PFSK-1 (cell line): ENCODE results near the gene SPTB.

Experiments used
- FOXP2 ChIP-seq: optimal IDR thresholded peaks from 2 replicates; pipeline ENCODE3; 2011; ENCODE audit warnings: borderline replicate concordance, control low read depth, inconsistent platforms; ENCODE audit not compliant: insufficient read depth; ENCODE audit errors: extremely low read length, extremely low read depth
- POLR2AphosphoS5 ChIP-seq: IDR thresholded peaks from 2 replicates; pipeline ENCODE4 v1.6.1; 2012; ENCODE audit warnings: low read depth, mild to moderate bottlenecking, control low read depth, low read length, moderate library complexity
- REST ChIP-seq, 2 experiments: IDR thresholded peaks; 2 replicates each; pipeline versions ENCODE4 v1.6.1 to v1.8.0; 2011 to 2012; ENCODE audit warnings: low read depth in 2 of 2, low read length in 2 of 2, control low read depth in 1 of 2, inconsistent platforms in 1 of 2, mild to moderate bottlenecking in 1 of 2, moderate library complexity in 1 of 2; ENCODE audit not compliant: insufficient read depth in 1 of 2
- SIN3A ChIP-seq: IDR thresholded peaks from 2 replicates; pipeline ENCODE4 v1.6.1; 2012; ENCODE audit warnings: mild to moderate bottlenecking, low read length, moderate library complexity, borderline replicate concordance; ENCODE audit not compliant: insufficient read depth
- TAF1 ChIP-seq: IDR thresholded peaks from 2 replicates; pipeline ENCODE4 v1.6.1; 2012; ENCODE audit warnings: low read length, control low read depth, borderline replicate concordance; ENCODE audit not compliant: insufficient read depth

The SPTB gene

GRCh38 chr14:64875350-64875749 is 4.4 kb downstream of the SPTB start:
- no peak for TF ChIP-seq REST (IDR thresholded peaks at IDR 0.05; ENCODE audit: insufficient read depth in 1 of 2, low read depth in 2 of 2, low read length in 2 of 2)
- no peak for TF ChIP-seq POLR2AphosphoS5
- TF ChIP-seq TAF1, result no peak
- no peak for TF ChIP-seq FOXP2
- TF ChIP-seq SIN3A, result no peak

GRCh38 chr14:64873506-64874219 is 6.0 kb downstream of the SPTB start:
- TF ChIP-seq POLR2AphosphoS5, result no peak
- no peak for TF ChIP-seq FOXP2
- TF ChIP-seq SIN3A, result no peak
- TF ChIP-seq REST (IDR thresholded peaks at IDR 0.05; ENCODE audit: insufficient read depth in 1 of 2, low read depth in 2 of 2, low read length in 2 of 2), result no peak
- no peak for TF ChIP-seq TAF1

- no peak for TF ChIP-seq FOXP2
Measured at GRCh38 chr14:64871344-64871743, 8.4 kb downstream of the SPTB start.

GRCh38 chr14:64870160-64870559 is 9.5 kb downstream of the SPTB start:
- TF ChIP-seq POLR2AphosphoS5 (no peak), TAF1 (no peak), REST (IDR thresholded peaks at IDR 0.05; ENCODE audit: insufficient read depth in 1 of 2, low read depth in 2 of 2, low read length in 2 of 2) (no peak), SIN3A (no peak), FOXP2 (no peak)

GRCh38 chr14:64868841-64869240 is 10.9 kb downstream of the SPTB start:
- TF ChIP-seq REST (IDR thresholded peaks at IDR 0.05; ENCODE audit: insufficient read depth in 1 of 2, low read depth in 2 of 2, low read length in 2 of 2) (no peak), FOXP2 (no peak), POLR2AphosphoS5 (no peak), TAF1 (no peak), SIN3A (no peak)
